HepG2 (cell line): Measurements from ENCODE around the gene SERPINB6.

Source experiments
- NCOA1 ChIP-seq: sonication (generic); formaldehyde crosslinking; IDR thresholded peaks from 2 replicates; pipeline ENCODE4 v1.9.0; 2021; ENCODE audit warnings: missing genetic modification reagents
- NFIC ChIP-seq: IDR thresholded peaks from 2 replicates; pipeline ENCODE4 v1.6.1; 2012; ENCODE audit warnings: mild to moderate bottlenecking, low read length, inconsistent platforms
- POLR2A ChIP-seq, 2 experiments: IDR thresholded peaks; 2 replicates each; pipeline ENCODE4 v1.6.1; 2011; ENCODE audit warnings: low read depth in 2 of 2, low read length in 2 of 2, mild to moderate bottlenecking in 1 of 2, moderate library complexity in 1 of 2; ENCODE audit not compliant: insufficient read depth in 1 of 2
- PTBP1 ChIP-seq: fragments of 200-400 bp; formaldehyde crosslinking; IDR thresholded peaks from 2 replicates; pipeline ENCODE4 v1.6.1; 2018; ENCODE audit warnings: low read length, low read depth; ENCODE audit not compliant: poor library complexity, severe bottlenecking
- RAD21 ChIP-seq: fragments of 450-650 bp; formaldehyde crosslinking; IDR thresholded peaks from 2 replicates; pipeline ENCODE4 v1.5.0; 2020; ENCODE audit warnings: mild to moderate bottlenecking
- ZNF776 ChIP-seq: sonication (generic); formaldehyde crosslinking; IDR thresholded peaks from 2 replicates; pipeline ENCODE4 v1.4.0; 2020; ENCODE audit warnings: mild to moderate bottlenecking, missing genetic modification reagents
- ZSCAN20 ChIP-seq: sonication (generic); formaldehyde crosslinking; IDR thresholded peaks from 2 replicates; pipeline ENCODE4 v1.4.0; 2020; ENCODE audit warnings: missing genetic modification reagents, mild to moderate bottlenecking, borderline replicate concordance
- TF ChIP-seq, protein P1 (sequence below): sonication (generic); formaldehyde crosslinking; IDR thresholded peaks from 2 replicates; pipeline ENCODE4 v1.4.0; 2020; ENCODE audit warnings: missing genetic modification reagents

GRCh38 chr6:2916158-2916925 lies 55.0 kb downstream of the SERPINB6 start:
- TF ChIP-seq NCOA1 (CRISPR knock-in tag) = no peak
- no peak for TF ChIP-seq ZNF776
- no peak for TF ChIP-seq RAD21 (CRISPR knock-in tag)
- TF ChIP-seq NFIC = no peak
- TF ChIP-seq PTBP1 = no peak
- TF ChIP-seq ZSCAN20 (CRISPR knock-in tag) = no peak
- TF ChIP-seq, protein P1, sequence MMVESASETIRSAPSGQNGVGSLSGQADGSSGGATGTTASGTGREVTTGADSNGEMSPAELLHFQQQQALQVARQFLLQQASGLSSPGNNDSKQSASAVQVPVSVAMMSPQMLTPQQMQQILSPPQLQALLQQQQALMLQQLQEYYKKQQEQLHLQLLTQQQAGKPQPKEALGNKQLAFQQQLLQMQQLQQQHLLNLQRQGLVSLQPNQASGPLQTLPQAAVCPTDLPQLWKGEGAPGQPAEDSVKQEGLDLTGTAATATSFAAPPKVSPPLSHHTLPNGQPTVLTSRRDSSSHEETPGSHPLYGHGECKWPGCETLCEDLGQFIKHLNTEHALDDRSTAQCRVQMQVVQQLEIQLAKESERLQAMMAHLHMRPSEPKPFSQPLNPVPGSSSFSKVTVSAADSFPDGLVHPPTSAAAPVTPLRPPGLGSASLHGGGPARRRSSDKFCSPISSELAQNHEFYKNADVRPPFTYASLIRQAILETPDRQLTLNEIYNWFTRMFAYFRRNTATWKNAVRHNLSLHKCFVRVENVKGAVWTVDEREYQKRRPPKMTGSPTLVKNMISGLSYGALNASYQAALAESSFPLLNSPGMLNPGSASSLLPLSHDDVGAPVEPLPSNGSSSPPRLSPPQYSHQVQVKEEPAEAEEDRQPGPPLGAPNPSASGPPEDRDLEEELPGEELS (CRISPR knock-in tag) = no peak
- no peak for TF ChIP-seq POLR2A (IDR thresholded peaks at IDR 0.05; ENCODE audit: insufficient read depth in 1 of 2, low read depth in 2 of 2, low read length in 2 of 2)
